ENCODE measurements around the gene HTR7. TPM values are rescaled to one million over a fixed set of nuclear protein-coding genes. Genes with fewer than 3 reads are reported as not detected.
A peak's percentile ranks its signal among the peaks of the same experiment; 100 is the strongest.
"Not testable (repeated sequence)": the region's sequence is repeated elsewhere in the genome, so short reads cannot be mapped to it uniquely, and the experiment has no call there.

HTR7 gene
- polyA plus RNA-seq, result 2.2 TPM
- long read RNA-seq, donor 1, partial matches to known transcripts, result 0 of 2 reads
- long read RNA-seq, donor 1, other reads (novel, unspliced or antisense), result 0 of 2 reads
- long read RNA-seq, donor 2, result 0 reads
- long read RNA-seq, donor 3, result 0 reads
- long read RNA-seq, donor 4, result 0 reads
- long read RNA-seq, donor 5, result 0 reads
- long read RNA-seq, donor 6, partial matches to known transcripts, result 0 of 1 reads
- long read RNA-seq, donor 6, other reads (novel, unspliced or antisense), result 0 of 1 reads
- long read RNA-seq, donor 7, result 0 reads
- long read RNA-seq, donor 8, partial matches to known transcripts, result 32 of 33 reads
- long read RNA-seq, donor 8, other reads (novel, unspliced or antisense), result 0 of 33 reads
- long read RNA-seq, donor 9, partial matches to known transcripts, result 6 of 6 reads
- long read RNA-seq, donor 9, other reads (novel, unspliced or antisense), result 0 of 6 reads
- long read RNA-seq, donor 10, result 0 reads
- long read RNA-seq, donor 11, partial matches to known transcripts, result 0 of 2 reads
- long read RNA-seq, donor 11, other reads (novel, unspliced or antisense), result 0 of 2 reads

- Histone ChIP-seq H3K4me1 (ENCODE audit: control insufficient read depth, insufficient read depth, low read length) (peaks cover 3% of the 10 kb centered on the region), H3K27me3 (ENCODE audit: control insufficient read depth, insufficient read depth, low read length) (peaks cover 58% of the 10 kb centered on the region), H3K9me3 (ENCODE audit: control insufficient read depth, low read depth, low read length) (peaks cover 3% of the 10 kb centered on the region), H3K4me3 (ENCODE audit: low read length) (peak within 1 kb of the TSS; percentile 49), H3K27ac (ENCODE audit: low read length) (peak within 1 kb of the TSS; percentile 15), H3K36me3 (ENCODE audit: control insufficient read depth, insufficient read depth, low read length) (no peaks in the 10 kb centered on the region)
- peak; percentile 20 to 58 for DNase-seq
- 20% methylated on average over 1 of the region's 104 CpGs for WGBS (ENCODE audit: insufficient coverage, low lambda C conversion rate)
These were observed at the start of gene HTR7 for GRCh38 chr10:90857635-90858460. Gene HTR7, minus strand, starts transcription at chr10:90858039. Its CDS starts 368 bp downstream, at chr10:90857671.

GRCh38 chr10:90906596-90906995 is 48.8 kb upstream of the HTR7 start:
- DNase-seq, result no peak
- no peaks in the 10 kb centered on the region for H3K4me1 ChIP-seq (ENCODE audit: control insufficient read depth, insufficient read depth, low read length)
- peaks cover 17% of the 10 kb centered on the region for H3K36me3 ChIP-seq (ENCODE audit: control insufficient read depth, insufficient read depth, low read length)
- 75% methylated on average over 1 of the region's 1 CpG for WGBS (ENCODE audit: insufficient coverage, low lambda C conversion rate)
- no peak overlapping the region for H3K27ac ChIP-seq (ENCODE audit: low read length)
- no peak overlapping the region for H3K4me3 ChIP-seq (ENCODE audit: low read length)
- no peaks in the 10 kb centered on the region for H3K9me3 ChIP-seq (ENCODE audit: control insufficient read depth, low read depth, low read length)
- no peaks in the 10 kb centered on the region for H3K27me3 ChIP-seq (ENCODE audit: control insufficient read depth, insufficient read depth, low read length)

DNA sequence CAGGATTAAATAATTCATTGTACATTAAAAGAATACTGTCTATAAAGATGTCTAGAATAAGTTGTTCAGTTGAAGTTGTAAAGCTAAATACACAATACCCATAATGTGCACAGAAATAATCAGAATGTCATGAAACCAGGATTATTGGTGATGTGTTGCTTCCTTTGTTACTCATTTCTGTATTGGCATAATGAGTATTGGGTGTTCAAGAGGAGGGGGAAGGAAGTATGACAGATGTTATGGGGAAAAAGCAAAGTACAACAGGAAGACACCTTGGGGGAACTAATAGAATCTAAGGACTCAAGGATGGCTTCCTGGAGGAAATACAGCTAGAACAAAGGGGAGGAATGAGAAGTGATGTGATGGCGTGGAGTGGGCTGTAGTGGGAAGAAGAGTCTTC is 48.1 kb upstream of the HTR7 start:
- Histone ChIP-seq H3K4me3 (ENCODE audit: low read length) (no peak overlapping the region), H3K4me1 (ENCODE audit: control insufficient read depth, insufficient read depth, low read length) (no peaks in the 10 kb centered on the region), H3K9me3 (ENCODE audit: control insufficient read depth, low read depth, low read length) (no peaks in the 10 kb centered on the region), H3K27ac (ENCODE audit: low read length) (no peak overlapping the region), H3K27me3 (ENCODE audit: control insufficient read depth, insufficient read depth, low read length) (no peaks in the 10 kb centered on the region), H3K36me3 (ENCODE audit: control insufficient read depth, insufficient read depth, low read length) (peaks cover 19% of the 10 kb centered on the region)
- no peak for DNase-seq
- 100% methylated on average over 1 of the region's 1 CpG for WGBS (ENCODE audit: insufficient coverage, low lambda C conversion rate)

DNA sequence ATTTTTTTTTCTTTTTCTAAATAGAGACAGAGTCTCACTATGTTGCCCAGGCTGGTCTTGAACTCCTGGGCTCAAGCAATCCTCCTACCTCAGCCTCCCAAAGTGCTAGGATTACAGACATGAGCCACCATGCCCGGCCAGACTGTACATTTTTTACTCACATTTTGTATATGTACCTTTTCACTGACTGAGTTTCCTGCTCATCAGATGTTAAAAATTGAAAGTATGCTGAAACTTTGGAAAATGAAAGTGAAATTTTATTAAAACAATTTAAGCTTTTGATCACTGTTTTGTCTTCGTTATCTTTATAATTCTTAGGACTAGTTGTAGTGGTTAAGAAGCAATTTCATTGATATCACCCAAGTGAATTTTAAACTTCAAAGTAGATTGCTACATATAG is 39.1 kb upstream of the HTR7 start:
- WGBS (ENCODE audit: insufficient coverage, low lambda C conversion rate), result 100% methylated on average over 1 of the region's 2 CpGs
- not testable (repeated sequence) for H3K27ac ChIP-seq (ENCODE audit: low read length); DNase-seq; H3K27me3 ChIP-seq (ENCODE audit: control insufficient read depth, insufficient read depth, low read length); H3K4me1 ChIP-seq (ENCODE audit: control insufficient read depth, insufficient read depth, low read length); H3K9me3 ChIP-seq (ENCODE audit: control insufficient read depth, low read depth, low read length); H3K4me3 ChIP-seq (ENCODE audit: low read length)
- H3K36me3 ChIP-seq (ENCODE audit: control insufficient read depth, insufficient read depth, low read length), result peaks cover 43% of the 10 kb centered on the region

GRCh38 chr10:90893190-90893589 is 35.4 kb upstream of the HTR7 start:
- Histone ChIP-seq H3K36me3 (ENCODE audit: control insufficient read depth, insufficient read depth, low read length) (peaks cover 53% of the 10 kb centered on the region), H3K27me3 (ENCODE audit: control insufficient read depth, insufficient read depth, low read length) (no peaks in the 10 kb centered on the region), H3K4me3 (ENCODE audit: low read length) (no peak overlapping the region), H3K4me1 (ENCODE audit: control insufficient read depth, insufficient read depth, low read length) (no peaks in the 10 kb centered on the region), H3K9me3 (ENCODE audit: control insufficient read depth, low read depth, low read length) (no peaks in the 10 kb centered on the region), H3K27ac (ENCODE audit: low read length) (no peak overlapping the region)
- no peak for DNase-seq
- WGBS (ENCODE audit: insufficient coverage, low lambda C conversion rate), result no CpG with 5 or more reads among the region's 3 CpGs

DNA sequence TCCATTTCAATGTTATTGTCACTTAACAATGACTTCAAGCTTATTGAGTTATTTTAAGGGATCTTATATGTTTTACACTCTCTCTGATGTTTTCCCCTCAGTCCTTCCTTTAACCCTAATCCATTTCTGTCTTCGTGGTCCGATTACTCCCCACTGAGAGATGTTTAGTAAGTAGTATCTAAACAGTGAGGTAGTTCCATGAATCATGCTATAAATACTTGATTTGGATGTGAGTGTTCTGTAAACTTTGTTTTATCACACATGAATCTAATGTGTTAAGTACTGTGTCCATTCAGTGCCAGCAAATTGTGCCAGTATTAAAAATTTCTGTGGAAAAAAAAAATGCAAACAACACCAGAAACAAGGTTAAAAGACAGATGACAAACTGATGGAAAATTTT is 32.5 kb upstream of the HTR7 start:
- peaks cover 63% of the 10 kb centered on the region for H3K36me3 ChIP-seq (ENCODE audit: control insufficient read depth, insufficient read depth, low read length)
- WGBS (ENCODE audit: insufficient coverage, low lambda C conversion rate), result no CpG with 5 or more reads among the region's 2 CpGs
- no peak overlapping the region for H3K4me3 ChIP-seq (ENCODE audit: low read length)
- no peak for DNase-seq
- no peaks in the 10 kb centered on the region for H3K27me3 ChIP-seq (ENCODE audit: control insufficient read depth, insufficient read depth, low read length)
- H3K4me1 ChIP-seq (ENCODE audit: control insufficient read depth, insufficient read depth, low read length), result no peaks in the 10 kb centered on the region
- H3K27ac ChIP-seq (ENCODE audit: low read length), result no peak overlapping the region
- no peaks in the 10 kb centered on the region for H3K9me3 ChIP-seq (ENCODE audit: control insufficient read depth, low read depth, low read length)

- H3K36me3 ChIP-seq (ENCODE audit: control insufficient read depth, insufficient read depth, low read length), result peaks cover 61% of the 10 kb centered on the region
These were observed 31.8 kb upstream of the HTR7 start for GRCh38 chr10:90889636-90890035.

DNA sequence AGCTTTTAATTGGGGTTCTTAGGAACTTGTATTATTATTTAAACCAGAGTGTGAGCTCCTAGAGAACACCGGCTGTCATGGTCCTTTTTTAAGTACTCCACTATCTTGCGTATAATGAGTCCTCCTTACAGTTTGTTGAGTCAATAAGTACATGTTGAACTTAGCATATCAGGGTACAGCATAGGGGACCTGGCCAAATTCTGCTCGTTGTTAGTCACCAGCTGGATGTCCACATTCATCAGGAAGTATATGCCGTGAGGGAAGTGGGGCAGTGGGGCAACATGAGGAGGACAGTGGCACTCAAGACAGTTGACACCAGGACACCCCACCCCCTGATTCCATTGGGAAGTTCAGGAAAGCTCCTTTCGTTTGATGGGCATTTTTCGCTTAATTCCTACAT is 30.5 kb upstream of the HTR7 start:
- Histone ChIP-seq H3K9me3 (ENCODE audit: control insufficient read depth, low read depth, low read length) (no peaks in the 10 kb centered on the region), H3K27ac (ENCODE audit: low read length) (no peak overlapping the region), H3K27me3 (ENCODE audit: control insufficient read depth, insufficient read depth, low read length) (no peaks in the 10 kb centered on the region), H3K36me3 (ENCODE audit: control insufficient read depth, insufficient read depth, low read length) (peaks cover 49% of the 10 kb centered on the region), H3K4me3 (ENCODE audit: low read length) (no peak overlapping the region), H3K4me1 (ENCODE audit: control insufficient read depth, insufficient read depth, low read length) (no peaks in the 10 kb centered on the region)
- no peak for DNase-seq
- 100% methylated on average over 2 of the region's 6 CpGs for WGBS (ENCODE audit: insufficient coverage, low lambda C conversion rate)

More at GRCh38 chr10:90889636-90890035, 31.8 kb upstream of the HTR7 start:
- Histone ChIP-seq H3K27ac (ENCODE audit: low read length) (no peak overlapping the region), H3K4me3 (ENCODE audit: low read length) (no peak overlapping the region), H3K27me3 (ENCODE audit: control insufficient read depth, insufficient read depth, low read length) (no peaks in the 10 kb centered on the region), H3K4me1 (ENCODE audit: control insufficient read depth, insufficient read depth, low read length) (no peaks in the 10 kb centered on the region), H3K9me3 (ENCODE audit: control insufficient read depth, low read depth, low read length) (no peaks in the 10 kb centered on the region)
- no peak for DNase-seq
- WGBS (ENCODE audit: insufficient coverage, low lambda C conversion rate), result no CpG with 5 or more reads among the region's 1 CpG

DNA sequence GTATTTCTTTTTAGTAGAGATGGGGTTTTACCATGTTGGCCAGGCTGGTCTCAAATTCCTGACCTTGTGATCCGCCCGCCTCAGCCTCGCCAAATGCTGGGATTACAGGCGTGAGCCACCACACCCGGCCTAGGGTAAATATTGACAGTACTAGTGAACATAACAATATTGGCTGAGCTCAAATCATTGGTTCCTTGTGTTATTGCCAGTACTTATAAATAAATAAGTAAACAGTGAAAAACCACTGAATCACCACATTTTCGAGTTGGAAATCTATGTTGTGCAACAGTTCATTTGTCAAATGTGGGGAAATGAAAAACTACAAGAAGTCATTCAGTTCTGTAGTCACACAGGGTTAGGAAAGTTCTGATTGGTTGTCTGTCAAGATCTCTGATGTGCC is 29.7 kb upstream of the HTR7 start:
- WGBS (ENCODE audit: insufficient coverage, low lambda C conversion rate), result no CpG with 5 or more reads among the region's 6 CpGs
- no peak overlapping the region for H3K27ac ChIP-seq (ENCODE audit: low read length)
- no peak overlapping the region for H3K4me3 ChIP-seq (ENCODE audit: low read length)
- H3K9me3 ChIP-seq (ENCODE audit: control insufficient read depth, low read depth, low read length), result no peaks in the 10 kb centered on the region
- DNase-seq, result no peak
- H3K4me1 ChIP-seq (ENCODE audit: control insufficient read depth, insufficient read depth, low read length), result no peaks in the 10 kb centered on the region
- H3K36me3 ChIP-seq (ENCODE audit: control insufficient read depth, insufficient read depth, low read length), result peaks cover 52% of the 10 kb centered on the region
- H3K27me3 ChIP-seq (ENCODE audit: control insufficient read depth, insufficient read depth, low read length), result no peaks in the 10 kb centered on the region

DNA sequence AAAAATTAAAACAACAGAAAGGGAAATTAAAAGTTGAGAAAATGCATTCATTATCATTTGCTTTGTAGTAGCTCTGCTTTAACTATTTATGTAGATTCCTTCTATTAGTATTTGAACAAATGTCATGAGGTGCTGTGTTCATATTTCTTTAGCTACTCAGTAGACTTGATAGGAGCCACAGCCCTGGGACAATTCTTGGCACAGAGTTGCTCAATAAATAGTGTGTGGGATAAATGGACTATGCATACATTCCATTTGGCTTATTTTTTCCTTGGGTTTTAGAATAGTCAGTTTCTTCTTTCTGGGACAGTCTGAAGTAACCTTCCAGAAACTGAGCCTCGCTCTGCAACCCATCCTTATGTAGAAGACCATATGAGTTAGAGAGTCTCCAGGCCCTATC is 27.3 kb upstream of the HTR7 start:
- Histone ChIP-seq H3K27me3 (ENCODE audit: control insufficient read depth, insufficient read depth, low read length) (no peaks in the 10 kb centered on the region), H3K4me1 (ENCODE audit: control insufficient read depth, insufficient read depth, low read length) (no peaks in the 10 kb centered on the region), H3K36me3 (ENCODE audit: control insufficient read depth, insufficient read depth, low read length) (peaks cover 45% of the 10 kb centered on the region), H3K27ac (ENCODE audit: low read length) (no peak overlapping the region), H3K4me3 (ENCODE audit: low read length) (no peak overlapping the region), H3K9me3 (ENCODE audit: control insufficient read depth, low read depth, low read length) (no peaks in the 10 kb centered on the region)
- 80% methylated on average over 1 of the region's 1 CpG for WGBS (ENCODE audit: insufficient coverage, low lambda C conversion rate)
- DNase-seq, result no peak
